Right lobe of liver (tissue), 4 donors: ENCODE measurements around the gene SH2B3.

ENCODE experiments used
- CTCF ChIP-seq, 4 donors: fragments of 200-600 bp in 3 of 4; fragments of 450-650 bp in 1 of 4; IDR thresholded peaks; one replicate each; pipeline versions ENCODE4 v1.5.1 to v1.8.0; 2016 to 2022; ENCODE audit warnings: antibody characterized with exemption in 4 of 4, mild to moderate bottlenecking in 2 of 4
- POLR2A ChIP-seq: fragments of 450-650 bp; IDR thresholded peaks from one replicate; pipeline ENCODE4 v1.6.1; 2017; ENCODE audit warnings: antibody characterized with exemption, mild to moderate bottlenecking
- donor health status: DM: no; HTN: no; CAD: no.
- donor health status: DM: no; HTN: no; CAD: no.
- donor health status: DM: no; HTN: yes; CAD: no.

GRCh38 chr12:111457071-111457470, 51.3 kb downstream of the SH2B3 start:
- TF ChIP-seq CTCF (IDR thresholded peaks at IDR 0.05) (no peak), POLR2A (no peak)
